H1 (cell line): ENCODE measurements around the gene DNER. TPM values are rescaled to one million over a fixed set of nuclear protein-coding genes. Genes with fewer than 3 reads are reported as not detected.

ENCODE experiments used
- CTCF ChIA-PET: fragments of 300-600 bp; sonication (Branson Sonifier 250); formaldehyde crosslinking; loops from one replicate; lab custom pipeline; 2021; ENCODE audit not compliant: partially characterized antibody; lab: Charles Lee
- POLR2A ChIA-PET: fragments of 300-600 bp; sonication (Branson Sonifier 250); formaldehyde crosslinking; loops from one replicate; lab custom pipeline; 2021; ENCODE audit warnings: inconsistent platforms; ENCODE audit not compliant: partially characterized antibody; lab: Charles Lee
- DNase-seq, 2 experiments: peaks; one replicate each; pipeline versions ENCODE4 v3.0.0 to v3.0.0-alpha.2; 2010 to 2022; ENCODE audit warnings: low spot score in 2 of 2, low read depth in 1 of 2, mixed read lengths in 1 of 2
- FAIRE-seq: peaks from 2 replicates; lab custom pipeline; 2011; peaks lifted over from hg19 to GRCh38; lab: Jason Lieb, UNC
- H2AFZ ChIP-seq: 2 replicates; pipeline ENCODE4 v1.8.1; 2012; ENCODE audit warnings: low read length, inconsistent platforms
- H2AK5ac ChIP-seq: 2 replicates; pipeline ENCODE4 v1.6.1; 2013; ENCODE audit warnings: low read depth, low read length
- H2BK120ac ChIP-seq: replicated peaks from 2 replicates; pipeline ENCODE3; 2013; ENCODE audit warnings: low read depth, low read length, inconsistent platforms
- H2BK12ac ChIP-seq: 2 replicates; pipeline ENCODE4 v1.6.1; 2013; ENCODE audit warnings: low read depth, low read length
- H2BK15ac ChIP-seq: 2 replicates; pipeline ENCODE4 v1.6.1; 2013; ENCODE audit warnings: low read length
- H2BK20ac ChIP-seq: 2 replicates; pipeline ENCODE4 v1.6.1; 2013; ENCODE audit warnings: low read length
- H2BK5ac ChIP-seq: 2 replicates; pipeline ENCODE4 v1.6.1; 2013; ENCODE audit warnings: low read depth, low read length
- H3K14ac ChIP-seq: 2 replicates; pipeline ENCODE4 v1.6.1; 2013; ENCODE audit warnings: inconsistent platforms; ENCODE audit not compliant: insufficient read length
- H3K18ac ChIP-seq: 2 replicates; pipeline ENCODE4 v1.6.1; 2013; ENCODE audit warnings: low read length; ENCODE audit errors: extremely low read depth
- H3K23ac ChIP-seq: 2 replicates; pipeline ENCODE4 v1.6.1; 2013; ENCODE audit warnings: inconsistent platforms; ENCODE audit not compliant: insufficient read length
- H3K23me2 ChIP-seq: 2 replicates; pipeline ENCODE4 v1.6.1; 2013; ENCODE audit warnings: low read depth, low read length
- H3K27ac ChIP-seq: 2 replicates; pipeline ENCODE4 v1.6.1; 2011; ENCODE audit warnings: low read depth, low read length, inconsistent platforms
- H3K27me3 ChIP-seq, 4 experiments: replicated peaks in 1 of 4; 1 replicate in 1 of 4; 2 replicates in 3 of 4; pipeline versions ENCODE4 v1.6.1 to v1.8.1; 2011 to 2013; ENCODE audit warnings: low read length in 3 of 4, mild to moderate bottlenecking in 3 of 4, inconsistent platforms in 2 of 4, mixed read lengths in 2 of 4, moderate library complexity in 1 of 4; ENCODE audit not compliant: control insufficient read depth in 3 of 4, insufficient read depth in 3 of 4; ENCODE audit errors: extremely low read depth in 1 of 4
- H3K36me3 ChIP-seq, 4 experiments: 2 replicates each; pipeline versions ENCODE4 v1.6.1 to v1.8.1; 2011 to 2013; ENCODE audit warnings: mild to moderate bottlenecking in 4 of 4, low read length in 3 of 4, moderate library complexity in 2 of 4, control low read depth in 1 of 4, inconsistent platforms in 1 of 4; ENCODE audit not compliant: insufficient read depth in 4 of 4, control insufficient read depth in 2 of 4
- H3K4ac ChIP-seq: replicated peaks from 2 replicates; pipeline ENCODE3; 2013; ENCODE audit warnings: low read length, low read depth, mixed read lengths, inconsistent platforms; ENCODE audit not compliant: insufficient read length
- H3K4me1 ChIP-seq, 4 experiments: replicated peaks in 1 of 4; 1 replicate in 1 of 4; 2 replicates in 3 of 4; pipeline versions ENCODE4 v1.6.1 to v1.8.1; 2011 to 2013; ENCODE audit warnings: low read length in 3 of 4, inconsistent platforms in 2 of 4, mixed read lengths in 1 of 4; ENCODE audit not compliant: insufficient read depth in 4 of 4, control insufficient read depth in 3 of 4
- H3K4me2 ChIP-seq, 2 experiments: 2 replicates each; pipeline versions ENCODE4 v1.6.1 to v1.8.1; 2011 to 2013; ENCODE audit warnings: low read depth in 2 of 2, low read length in 2 of 2, control low read depth in 1 of 2, inconsistent platforms in 1 of 2, mild to moderate bottlenecking in 1 of 2; ENCODE audit not compliant: insufficient read depth in 1 of 2
- H3K4me3 ChIP-seq, 4 experiments: fragments of 200-600, 300-600 bp in 1 of 4; sonication (generic), shearing (Covaris generic), sonication (Bioruptor Twin) in 1 of 4; 2 replicates each; pipeline versions ENCODE4 v1.5.1 to v1.8.1; 2011 to 2016; ENCODE audit warnings: low read length in 4 of 4, low read depth in 3 of 4, control low read depth in 2 of 4, inconsistent platforms in 2 of 4, mild to moderate bottlenecking in 2 of 4, mixed read lengths in 1 of 4, moderate library complexity in 1 of 4; ENCODE audit not compliant: insufficient read depth in 2 of 4; ENCODE audit errors: extremely low read depth in 1 of 4
- H3K56ac ChIP-seq: replicated peaks from 2 replicates; pipeline ENCODE3; 2013; ENCODE audit warnings: low read depth, mild to moderate bottlenecking, mixed read lengths, low read length, inconsistent platforms; ENCODE audit not compliant: insufficient read length
- H3K79me1 ChIP-seq: 2 replicates; pipeline ENCODE4 v1.6.1; 2013; ENCODE audit warnings: low read depth, low read length, control low read depth
- H3K79me2 ChIP-seq, 2 experiments: 2 replicates each; pipeline versions ENCODE4 v1.6.1 to v1.8.1; 2012 to 2013; ENCODE audit warnings: low read length in 2 of 2, mild to moderate bottlenecking in 2 of 2, inconsistent platforms in 1 of 2; ENCODE audit not compliant: insufficient read depth in 2 of 2, control insufficient read depth in 1 of 2
- H3K9ac ChIP-seq, 4 experiments: replicated peaks in 1 of 4; 1 replicate in 1 of 4; 2 replicates in 3 of 4; pipeline versions ENCODE4 v1.6.1 to v1.8.1; 2011 to 2013; ENCODE audit warnings: low read depth in 3 of 4, low read length in 3 of 4, control low read depth in 2 of 4, mild to moderate bottlenecking in 2 of 4, moderate library complexity in 2 of 4, inconsistent platforms in 1 of 4; ENCODE audit errors: extremely low read depth in 1 of 4
- H3K9me3 ChIP-seq, 2 experiments: 2 replicates each; pipeline versions ENCODE4 v1.6.1 to v1.8.1; 2012 to 2013; ENCODE audit warnings: mild to moderate bottlenecking in 2 of 2, moderate library complexity in 2 of 2, control low read depth in 1 of 2, inconsistent platforms in 1 of 2, low read depth in 1 of 2, low read length in 1 of 2, mixed read lengths in 1 of 2; ENCODE audit not compliant: insufficient read depth in 2 of 2
- H4K20me1 ChIP-seq, 2 experiments: replicated peaks in 1 of 2; 2 replicates each; pipeline versions ENCODE3 to v1.8.1; 2011 to 2013; ENCODE audit warnings: inconsistent platforms in 2 of 2, low read length in 2 of 2, mild to moderate bottlenecking in 1 of 2; ENCODE audit not compliant: insufficient read depth in 2 of 2, control insufficient read depth in 1 of 2
- H4K5ac ChIP-seq: 2 replicates; pipeline ENCODE4 v1.6.1; 2013; ENCODE audit warnings: low read length, low read depth, mixed read lengths, inconsistent platforms; ENCODE audit not compliant: insufficient read length
- H4K8ac ChIP-seq: 2 replicates; pipeline ENCODE4 v1.8.0; 2013; ENCODE audit warnings: mild to moderate bottlenecking, moderate library complexity, low read length, inconsistent platforms; ENCODE audit not compliant: insufficient read depth; ENCODE audit errors: extremely low read depth
- H4K91ac ChIP-seq: replicated peaks from 2 replicates; pipeline ENCODE3; 2013; ENCODE audit warnings: low read length, mixed read lengths, inconsistent platforms; ENCODE audit not compliant: insufficient read length
- EP300 ChIP-seq, 2 experiments: IDR thresholded peaks; 1 replicate in 1 of 2; 2 replicates in 1 of 2; pipeline ENCODE4 v1.6.1; 2011 to 2012; ENCODE audit warnings: low read depth in 2 of 2, low read length in 2 of 2, mild to moderate bottlenecking in 2 of 2, borderline replicate concordance in 1 of 2, inconsistent platforms in 1 of 2, moderate library complexity in 1 of 2
- POLR2AphosphoS5 ChIP-seq: IDR thresholded peaks from 2 replicates; pipeline ENCODE4 v1.6.1; 2011; ENCODE audit warnings: low read depth, low read length
- RXRA ChIP-seq: IDR thresholded peaks from 2 replicates; pipeline ENCODE4 v1.6.1; 2011; ENCODE audit warnings: low read depth, mild to moderate bottlenecking, low read length, moderate library complexity; ENCODE audit not compliant: insufficient read depth
- SUZ12 ChIP-seq: fragments of 200-600 bp; sonication (generic); IDR thresholded peaks from 2 replicates; pipeline ENCODE4 v1.6.1; 2012; ENCODE audit warnings: mild to moderate bottlenecking, inconsistent platforms, low read length, moderate library complexity, mixed read lengths
- TAF1 ChIP-seq: IDR thresholded peaks from 2 replicates; pipeline ENCODE4 v1.6.1; 2011; ENCODE audit warnings: mild to moderate bottlenecking, low read depth, low read length
- WGBS, 2 experiments: shearing (Covaris generic) in 1 of 2; methylation state at CpG; one replicate each; pipeline versions ENCODE4 v1.1.6 to v1.1.7; 2013 to 2015; ENCODE audit warnings: low lambda C conversion rate in 2 of 2, mixed read lengths in 2 of 2, inconsistent platforms in 1 of 2, low coverage in 1 of 2, missing lambda C conversion rate in 1 of 2; ENCODE audit not compliant: insufficient replicate concordance in 2 of 2, insufficient coverage in 1 of 2, insufficient read length in 1 of 2; ENCODE audit errors: extremely low coverage in 1 of 2, missing lambda C conversion rate in 1 of 2; 5-methylcytosine and 5-hydroxymethylcytosine counted together
- long read RNA-seq, 2 experiments: library from RNA in 1 of 2; library from capped mRNA in 1 of 2; stranded (forward); transcript quantifications; one replicate each; pipeline ENCODE4 v2.0.0, GENCODE V29; 2021; ENCODE audit warnings: inconsistent platforms in 1 of 2
- polyA minus RNA-seq, 3 experiments: library from RNA; depleted of rRNA, polyadenylated mRNA; stranded (reverse); fragments of >200 nt; gene quantifications; 1 replicate in 2 of 3; 2 replicates in 1 of 3; pipeline ENCODE4 v1.2.3, GENCODE V29; 2011
- polyA plus RNA-seq, 7 experiments: library from polyadenylated mRNA; depleted of rRNA in 3 of 7; stranded (reverse) in 5 of 7; unstranded in 2 of 7; fragments of >200 nt in 5 of 7; fragments of 200-250 nt in 2 of 7; gene quantifications; 1 replicate in 5 of 7; 2 replicates in 1 of 7; 4 replicates in 1 of 7; pipeline versions ENCODE4 v1.2.1 to v1.2.3, GENCODE V29; 2011 to 2013; ENCODE audit warnings: missing spikeins in 2 of 7, mixed read lengths in 2 of 7
- total RNA-seq: library from RNA; stranded (reverse); fragmentation: NEBNext Ultra II Directional; extraction: Animal tissue kit (Norgen Biotek cat#: 25700); gene quantifications from 2 replicates; pipeline ENCODE4 v1.2.1, GENCODE V29; 2021

DNER gene, protein sequence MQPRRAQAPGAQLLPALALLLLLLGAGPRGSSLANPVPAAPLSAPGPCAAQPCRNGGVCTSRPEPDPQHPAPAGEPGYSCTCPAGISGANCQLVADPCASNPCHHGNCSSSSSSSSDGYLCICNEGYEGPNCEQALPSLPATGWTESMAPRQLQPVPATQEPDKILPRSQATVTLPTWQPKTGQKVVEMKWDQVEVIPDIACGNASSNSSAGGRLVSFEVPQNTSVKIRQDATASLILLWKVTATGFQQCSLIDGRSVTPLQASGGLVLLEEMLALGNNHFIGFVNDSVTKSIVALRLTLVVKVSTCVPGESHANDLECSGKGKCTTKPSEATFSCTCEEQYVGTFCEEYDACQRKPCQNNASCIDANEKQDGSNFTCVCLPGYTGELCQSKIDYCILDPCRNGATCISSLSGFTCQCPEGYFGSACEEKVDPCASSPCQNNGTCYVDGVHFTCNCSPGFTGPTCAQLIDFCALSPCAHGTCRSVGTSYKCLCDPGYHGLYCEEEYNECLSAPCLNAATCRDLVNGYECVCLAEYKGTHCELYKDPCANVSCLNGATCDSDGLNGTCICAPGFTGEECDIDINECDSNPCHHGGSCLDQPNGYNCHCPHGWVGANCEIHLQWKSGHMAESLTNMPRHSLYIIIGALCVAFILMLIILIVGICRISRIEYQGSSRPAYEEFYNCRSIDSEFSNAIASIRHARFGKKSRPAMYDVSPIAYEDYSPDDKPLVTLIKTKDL
- total RNA-seq (14.6 and 16.3 TPM in 2 replicates), polyA plus RNA-seq (2011; rRNA removed) (6.8 and 7.7 TPM in 2 replicates), polyA minus RNA-seq (2011; rRNA and poly(A)+ RNA removed) (9.4 and 13.4 TPM in 2 replicates)
- polyA plus RNA-seq (2011; cell fraction: cytosol; rRNA removed), result 6.6 TPM
- polyA plus RNA-seq (2011; cell fraction: nucleus; rRNA removed), result 10.0 TPM
- polyA plus RNA-seq (2012, experiment 1 of 2), result 8.5 to 10.0 TPM (median 9.2 TPM) in 4 replicates
- 4.5 TPM for polyA plus RNA-seq (2012, experiment 2 of 2)
- 11.9 TPM for polyA plus RNA-seq (2013, experiment 1 of 2)
- 12.6 TPM for polyA plus RNA-seq (2013, experiment 2 of 2)
- 7.3 TPM for polyA minus RNA-seq (2011; cell fraction: cytosol; rRNA and poly(A)+ RNA removed)
- 7.0 TPM for polyA minus RNA-seq (2011; cell fraction: nucleus; rRNA and poly(A)+ RNA removed)
- long read RNA-seq, experiment 1, partial matches to known transcripts, result 5 of 10 reads
- long read RNA-seq, experiment 1, other reads (novel, unspliced or antisense), result 5 of 10 reads
- long read RNA-seq, experiment 2, partial matches to known transcripts, result 1 of 1 reads
- long read RNA-seq, experiment 2, other reads (novel, unspliced or antisense), result 0 of 1 reads

GRCh38 chr2:229714080-229714735 lies at the start of gene DNER:
Gene DNER, minus strand, starts transcription at chr2:229714555. Its CDS starts 132 bp downstream, at chr2:229714423.
- CTCF ChIA-PET, result interaction anchor here (1.5 kb wide), 2 partner anchors 78 to 109 kb away, joined by 3 read pairs; no protein-coding TSS in a partner anchor
- Histone ChIP-seq H3K9ac (peak within 1 kb of the TSS in 1 of 4 experiments; percentile 0; a peak in 1 of 7 replicates), H2BK15ac (peak within 1 kb of the TSS; percentile 49; the same call in 1 of the 2 replicates), H2AK5ac (no peak within 1 kb of the TSS), H3K4me1 (peaks cover 0 to 8% (median 2%) of the 10 kb centered on the region in 4 experiments; a peak in 5 of 7 replicates), H4K20me1 (peaks cover 0 to 2% of the 10 kb centered on the region in 2 experiments), H3K27me3 (peaks cover 1 to 16% (median 13%) of the 10 kb centered on the region in 4 experiments), H3K23me2 (peaks cover 15% of the 10 kb centered on the region), H3K27ac (no peak within 1 kb of the TSS), H3K79me2 (no peaks in the 10 kb centered on the region), H2BK120ac (no peak within 1 kb of the TSS), H4K91ac (no peak within 1 kb of the TSS), H2BK20ac (no peak within 1 kb of the TSS), H4K8ac (peak within 1 kb of the TSS; percentile 83; the same call in 1 of the 2 replicates), H3K4ac (peak within 1 kb of the TSS; percentile 41), H3K9me3 (no peaks in the 10 kb centered on the region), H3K36me3 (no peaks in the 10 kb centered on the region), H2AFZ (peak within 1 kb of the TSS; percentile 65; the same call in 1 of the 2 replicates), H3K79me1 (no peaks in the 10 kb centered on the region), H3K23ac (no peak within 1 kb of the TSS), H3K18ac (peak within 1 kb of the TSS; percentile 81; the same call in 1 of the 2 replicates), H3K14ac (no peak within 1 kb of the TSS), H3K4me3 (peak within 1 kb of the TSS; percentile 25 to 80 (median 58)), H2BK5ac (no peak within 1 kb of the TSS), H2BK12ac (peak within 1 kb of the TSS; percentile 69; the same call in 1 of the 2 replicates), H4K5ac (no peak within 1 kb of the TSS), H3K56ac (no peak within 1 kb of the TSS), H3K4me2 (peak within 1 kb of the TSS; percentile 60 to 98)
- WGBS, 2 experiments, result 6% methylated on average over 27 of the region's 84 CpGs; no CpG with 5 or more reads in 1 of the 2 experiments
- POLR2A ChIA-PET, result interaction anchor here (0.6 kb wide), 1 partner anchor 20 kb away, joined by 3 read pairs; no protein-coding TSS in a partner anchor
- FAIRE-seq, result no peak
- no peak for DNase-seq
- TF ChIP-seq EP300 (IDR thresholded peaks at IDR 0.05; ENCODE audit: borderline replicate concordance in 1 of 2, low read depth in 2 of 2, low read length in 2 of 2) (peak in 1 of 2 experiments; percentile 70; a peak in 1 of 3 replicates), POLR2AphosphoS5 (no peak), SUZ12 (no peak), RXRA (no peak), TAF1 (0 out of 2 replicates have a peak, but pooled peaks have one; percentile 28)
